Cardiac septum (tissue), 1 donor: ENCODE measurements around the gene C16orf96. TPM values are rescaled to one million over a fixed set of nuclear protein-coding genes. Genes with fewer than 3 reads are reported as not detected.
A peak's percentile ranks its signal among the peaks of the same experiment; 100 is the strongest.

ENCODE experiments used
- DNase-seq: peaks from one replicate; pipeline ENCODE4 v3.0.0-alpha.2; 2020; ENCODE audit warnings: low spot score
- intact Hi-C: fragments of 100-400 bp; cut with DNase I; formaldehyde crosslinking; loops from one replicate; pipeline ENCODE4 v1.14.0; 2022
- total RNA-seq: library from RNA; stranded (reverse); fragmentation: NEBNext Ultra II Directional; extraction: Animal tissue kit (Norgen Biotek cat#: 25700); gene quantifications from one replicate; pipeline ENCODE4 v1.2.1, GENCODE V29; 2021
- donor health status: DM: no; HTN: no; CAD: no.

Gene C16orf96
- total RNA-seq, 1 donor from 2014 or later: 0.11 TPM

DNA sequence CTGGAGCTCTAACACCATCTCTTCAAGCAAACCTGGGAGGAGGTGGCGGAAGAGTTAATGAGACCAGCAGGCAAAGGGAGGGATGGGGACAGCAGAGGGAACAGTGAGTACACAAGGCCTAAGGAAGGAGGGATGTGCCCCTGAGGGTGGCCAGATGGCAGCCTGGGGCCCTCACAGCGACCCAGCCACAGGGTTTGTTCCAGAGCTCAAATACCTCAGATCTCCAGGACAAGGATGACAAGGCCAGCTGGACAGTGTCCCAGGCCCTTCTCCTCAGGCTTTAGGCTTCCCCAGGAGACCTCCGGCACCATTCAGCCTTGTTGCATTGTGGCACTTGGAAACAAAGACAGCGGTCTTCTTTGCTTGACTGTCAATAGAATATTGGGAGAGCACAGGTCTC, 32.5 kb upstream of the C16orf96 start:
- no peak for DNase-seq
- intact Hi-C loops: no loop called here

DNA sequence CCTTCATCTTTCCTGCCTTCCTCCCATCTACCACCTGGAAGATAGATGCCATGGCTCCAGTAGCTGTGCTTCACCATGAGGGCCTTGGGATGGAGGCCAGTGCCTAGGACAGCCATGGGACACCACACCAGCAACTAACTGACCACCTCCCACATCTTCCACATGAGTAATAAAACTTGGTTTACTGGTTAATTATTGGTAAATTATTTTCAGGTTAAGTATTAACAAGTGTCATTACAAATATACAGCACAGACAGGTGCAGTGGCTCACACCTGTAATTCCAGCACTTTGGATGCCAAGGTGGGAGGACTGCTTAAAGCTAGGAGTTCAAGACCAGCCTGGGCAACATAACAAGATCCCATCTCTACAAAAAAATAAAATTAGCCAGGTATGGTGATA, 31.6 kb upstream of the C16orf96 start:
- intact Hi-C loops: no loop called here
- DNase-seq: no peak

DNA sequence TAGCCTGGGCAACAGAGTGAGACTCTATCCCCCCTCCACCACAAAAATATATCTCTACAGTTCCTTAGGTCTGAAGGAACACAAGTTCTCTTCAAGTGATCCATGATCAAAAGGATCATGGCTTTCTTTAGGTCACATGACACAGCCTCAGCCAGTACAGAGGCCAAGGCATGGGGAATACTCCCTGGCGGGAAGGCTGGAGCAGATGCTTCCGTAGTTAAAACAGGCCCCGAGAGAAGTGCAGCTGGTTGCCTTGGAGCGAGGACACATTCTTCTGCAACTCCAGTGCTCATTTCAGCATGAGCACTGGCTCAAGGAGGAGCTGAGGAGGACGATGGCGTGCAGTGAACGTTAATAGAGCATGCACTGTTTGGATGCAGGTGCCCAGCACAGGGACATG, 31.1 kb upstream of the C16orf96 start:
- DNase-seq: no peak
- intact Hi-C loops: no loop called here

DNA sequence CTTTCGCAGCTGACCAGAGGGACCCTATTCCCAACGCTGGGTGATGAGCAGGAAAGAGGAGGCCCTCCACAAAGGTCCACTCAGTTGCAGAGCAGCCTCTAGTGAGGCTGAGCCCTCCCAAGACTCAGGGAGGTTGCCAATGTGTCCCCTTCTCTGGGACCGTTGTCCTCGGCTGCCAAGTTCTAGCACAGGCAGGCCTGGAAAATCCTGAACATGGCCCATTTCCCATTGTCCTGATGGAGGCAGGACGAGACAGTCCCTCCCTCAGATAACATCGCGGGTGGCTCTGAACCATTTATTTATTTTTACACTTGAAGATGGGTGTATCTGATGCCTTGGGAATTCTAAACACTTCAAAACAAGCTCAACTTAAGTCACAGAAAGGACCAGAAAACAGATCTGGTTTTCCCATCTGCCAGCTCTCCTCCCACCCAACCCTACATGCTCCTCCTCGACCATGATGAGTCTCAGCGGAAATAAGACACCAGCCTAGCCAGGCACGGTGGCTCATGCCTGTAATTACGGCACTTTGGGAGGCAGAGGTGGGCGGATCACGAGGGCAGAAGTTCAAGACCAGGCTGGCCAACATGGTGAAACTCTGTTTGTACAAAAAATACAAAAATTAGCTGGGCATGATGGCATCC, 30.4 kb upstream of the C16orf96 start:
- intact Hi-C loops: no loop called here
- no peak for DNase-seq

DNA sequence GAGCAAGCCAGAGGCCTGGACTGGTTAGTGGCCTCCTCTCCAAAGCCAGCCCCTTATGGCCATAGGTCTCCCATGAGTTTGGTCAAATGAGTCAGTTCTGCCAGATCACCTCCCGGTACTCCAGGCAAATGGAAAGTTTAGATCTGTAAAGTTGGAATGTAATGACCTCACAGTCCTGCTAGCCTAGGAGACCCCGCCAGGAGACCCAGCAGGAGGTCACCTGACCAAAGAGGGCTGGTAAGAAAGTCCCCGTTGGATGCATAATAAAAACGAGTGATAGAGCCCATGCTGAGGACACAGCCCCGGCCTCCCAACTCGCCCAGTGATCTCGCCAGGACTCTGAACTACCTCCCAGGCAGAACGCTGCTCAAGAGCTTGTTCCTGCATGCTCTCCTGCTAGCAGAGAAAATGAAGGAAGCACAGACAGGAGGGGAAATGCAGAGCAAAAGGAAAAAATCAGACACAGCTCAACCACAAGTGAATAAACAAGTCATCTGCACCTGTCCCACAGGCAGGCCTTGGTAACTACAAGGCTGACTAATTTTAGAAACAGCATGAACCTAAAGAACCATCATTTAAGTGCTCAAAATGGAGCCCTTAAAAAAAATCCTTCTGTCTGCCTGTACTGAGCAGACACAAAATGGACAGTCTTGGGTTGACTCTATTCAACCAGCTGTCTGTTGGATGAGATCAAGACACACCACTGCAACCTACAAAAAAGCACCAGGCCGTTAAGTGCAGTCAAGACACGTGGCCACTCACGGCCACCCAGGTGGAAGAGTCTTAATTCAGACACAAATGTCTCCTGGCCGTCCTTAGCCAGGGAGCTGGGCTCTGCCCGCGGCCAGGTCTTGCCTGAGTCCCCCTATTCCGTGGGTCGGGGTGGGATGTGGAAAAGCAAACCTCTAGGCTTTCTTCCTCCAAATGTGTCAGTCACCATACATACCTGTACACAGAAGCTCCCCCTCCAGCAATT, 26.8 kb upstream of the C16orf96 start:
- no peak for DNase-seq
- intact Hi-C loops: no loop called here

DNA sequence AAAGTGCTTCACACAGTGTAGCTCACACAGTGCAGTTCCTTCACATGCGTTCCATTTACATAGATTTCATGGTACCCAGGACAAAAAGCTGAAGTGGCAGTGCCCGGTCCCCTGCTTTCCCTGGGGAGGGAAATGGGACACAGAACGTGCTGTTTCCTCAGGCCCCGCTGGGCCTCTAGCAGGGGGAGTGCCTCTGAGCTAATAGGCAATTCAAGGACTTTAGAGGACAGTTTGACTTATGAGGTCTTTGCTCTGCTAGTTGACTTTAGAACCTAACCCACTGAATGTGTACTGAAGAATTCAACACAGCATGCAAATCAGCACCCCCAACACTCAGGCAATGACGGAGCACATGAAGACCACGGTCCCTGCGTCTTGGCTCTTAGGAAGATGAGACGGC, 24.3 kb upstream of the C16orf96 start:
- no peak for DNase-seq
- intact Hi-C loops: no loop called here

DNA sequence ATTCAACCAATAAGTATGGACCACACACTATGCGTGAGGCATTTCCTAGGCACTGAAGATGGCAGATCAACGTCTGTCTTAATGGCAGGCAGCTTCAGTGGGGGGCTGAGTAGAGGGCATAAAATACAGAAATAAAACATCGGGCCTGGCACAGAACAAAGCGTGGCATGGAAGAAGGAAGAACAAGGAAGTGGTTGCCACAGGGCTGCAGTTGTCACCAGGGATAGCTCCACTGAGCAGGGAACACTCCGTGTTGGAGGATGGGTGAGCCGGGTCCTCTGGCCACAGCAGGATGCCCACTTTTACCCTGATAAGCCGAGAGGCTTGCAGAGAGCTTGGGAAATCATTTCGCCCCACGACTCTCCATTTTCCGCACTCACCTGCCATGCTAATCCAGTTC, 23.9 kb upstream of the C16orf96 start:
- intact Hi-C loops: no loop called here
- no peak for DNase-seq

DNA sequence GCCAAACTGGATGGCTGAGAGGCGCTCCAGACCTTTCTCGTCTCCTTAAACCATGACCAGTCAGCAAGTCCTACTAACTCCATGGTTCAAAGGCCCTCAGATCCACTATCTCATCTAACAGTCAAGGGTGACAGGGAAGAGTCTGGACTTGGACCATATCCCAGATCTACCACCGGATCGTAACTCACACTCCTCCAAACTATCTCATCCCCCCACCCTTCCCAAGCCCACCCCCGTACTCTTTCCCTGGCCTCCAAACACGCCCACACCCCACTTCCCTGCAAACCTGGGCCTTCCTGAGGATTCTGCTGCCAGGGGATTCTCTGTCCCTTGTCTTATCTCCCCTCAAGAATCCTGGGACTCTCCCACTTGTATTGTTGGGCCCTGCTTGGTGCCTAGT, 22.6 kb upstream of the C16orf96 start:
- no peak for DNase-seq
- intact Hi-C loops: no loop called here

DNA sequence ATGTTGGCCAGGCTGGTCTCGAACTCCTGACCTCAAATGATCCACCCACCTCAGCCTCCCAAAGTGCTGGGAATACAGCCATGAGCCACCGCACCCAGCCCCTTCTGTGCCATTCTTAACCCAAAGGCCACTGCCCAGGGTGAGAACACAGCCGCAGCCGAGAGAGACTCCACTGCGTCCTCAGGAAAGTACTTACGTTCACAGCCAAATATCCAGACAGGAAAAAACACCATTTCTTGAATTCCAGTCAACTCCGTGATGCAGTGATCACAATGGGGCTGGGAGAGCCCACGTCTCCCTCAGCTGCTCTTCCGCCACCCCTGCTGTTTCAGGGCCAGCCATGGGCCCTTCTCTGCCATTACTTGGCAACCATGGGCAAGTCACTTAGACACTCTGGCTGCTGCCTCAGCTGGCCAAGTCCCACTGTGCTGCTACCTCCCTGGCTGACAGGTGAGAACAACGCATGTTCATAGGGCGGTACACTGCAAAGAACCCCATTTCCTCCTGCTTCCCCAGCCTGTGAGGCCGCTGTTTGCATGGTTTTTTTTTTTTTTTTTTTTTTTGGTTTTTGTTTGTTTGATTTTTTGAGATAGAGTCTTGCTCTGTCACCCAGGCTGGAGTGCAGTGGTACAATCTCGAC, 21.9 kb upstream of the C16orf96 start:
- DNase-seq: no peak
- intact Hi-C loops: no loop called here

DNA sequence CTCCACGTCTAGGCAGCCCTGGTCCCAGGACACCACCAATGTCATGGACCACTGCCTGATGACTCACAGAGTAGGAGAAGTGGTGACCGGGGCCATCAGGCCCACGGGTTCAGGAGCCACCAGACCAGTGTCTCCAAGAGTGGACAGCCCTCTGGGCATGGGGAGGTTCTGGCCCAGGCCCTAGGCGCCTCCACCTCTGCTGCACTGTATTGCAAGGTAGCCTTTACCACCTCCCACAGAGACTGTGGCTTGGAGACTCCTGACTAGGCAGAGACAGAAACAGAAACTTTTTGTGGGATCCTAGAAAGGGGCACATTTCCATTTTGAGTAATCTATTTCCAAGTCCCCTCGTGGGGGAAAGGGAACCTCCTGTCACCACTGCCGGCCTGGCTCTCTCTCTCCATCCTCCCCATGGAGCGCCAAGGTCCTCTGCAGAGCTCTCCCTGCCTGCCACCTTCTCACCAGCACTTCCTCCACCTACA, 20.5 kb upstream of the C16orf96 start:
- intact Hi-C loops: no loop called here
- DNase-seq: no peak

DNA sequence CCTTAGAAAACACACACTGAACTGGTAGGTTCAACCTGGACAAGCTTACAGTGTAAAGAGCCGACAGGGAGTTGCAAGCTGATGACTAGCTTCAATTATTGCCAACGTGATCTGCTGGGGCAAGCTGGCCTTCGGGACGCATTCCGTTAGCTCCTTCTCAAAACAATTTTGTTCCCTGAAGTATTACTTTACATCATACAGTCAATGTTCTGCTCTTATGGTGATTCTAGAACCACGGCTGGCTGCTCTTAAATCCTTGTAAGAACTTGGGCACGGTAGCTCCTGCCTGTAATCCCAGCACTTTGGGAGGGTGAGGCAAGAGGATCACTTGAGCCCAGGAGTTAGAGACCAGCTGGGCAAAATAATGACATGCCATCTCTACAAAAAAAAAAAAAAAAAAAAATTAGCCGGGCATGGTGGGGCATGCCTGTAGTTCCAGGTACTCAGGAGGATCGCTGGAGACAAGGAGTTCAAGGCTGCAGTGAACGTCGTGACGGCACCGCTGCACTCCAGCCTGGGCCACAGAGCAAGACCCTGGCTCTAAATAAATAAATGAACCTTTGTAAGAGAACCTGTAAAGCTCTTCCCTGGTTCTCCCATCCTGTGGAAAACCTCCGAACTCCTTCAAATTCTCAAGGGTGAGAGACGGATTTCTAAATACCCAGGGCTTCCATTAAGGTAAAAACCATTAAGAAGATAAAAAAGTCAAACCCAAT, 19.6 kb upstream of the C16orf96 start:
- DNase-seq: no peak
- intact Hi-C loops: no loop called here

DNA sequence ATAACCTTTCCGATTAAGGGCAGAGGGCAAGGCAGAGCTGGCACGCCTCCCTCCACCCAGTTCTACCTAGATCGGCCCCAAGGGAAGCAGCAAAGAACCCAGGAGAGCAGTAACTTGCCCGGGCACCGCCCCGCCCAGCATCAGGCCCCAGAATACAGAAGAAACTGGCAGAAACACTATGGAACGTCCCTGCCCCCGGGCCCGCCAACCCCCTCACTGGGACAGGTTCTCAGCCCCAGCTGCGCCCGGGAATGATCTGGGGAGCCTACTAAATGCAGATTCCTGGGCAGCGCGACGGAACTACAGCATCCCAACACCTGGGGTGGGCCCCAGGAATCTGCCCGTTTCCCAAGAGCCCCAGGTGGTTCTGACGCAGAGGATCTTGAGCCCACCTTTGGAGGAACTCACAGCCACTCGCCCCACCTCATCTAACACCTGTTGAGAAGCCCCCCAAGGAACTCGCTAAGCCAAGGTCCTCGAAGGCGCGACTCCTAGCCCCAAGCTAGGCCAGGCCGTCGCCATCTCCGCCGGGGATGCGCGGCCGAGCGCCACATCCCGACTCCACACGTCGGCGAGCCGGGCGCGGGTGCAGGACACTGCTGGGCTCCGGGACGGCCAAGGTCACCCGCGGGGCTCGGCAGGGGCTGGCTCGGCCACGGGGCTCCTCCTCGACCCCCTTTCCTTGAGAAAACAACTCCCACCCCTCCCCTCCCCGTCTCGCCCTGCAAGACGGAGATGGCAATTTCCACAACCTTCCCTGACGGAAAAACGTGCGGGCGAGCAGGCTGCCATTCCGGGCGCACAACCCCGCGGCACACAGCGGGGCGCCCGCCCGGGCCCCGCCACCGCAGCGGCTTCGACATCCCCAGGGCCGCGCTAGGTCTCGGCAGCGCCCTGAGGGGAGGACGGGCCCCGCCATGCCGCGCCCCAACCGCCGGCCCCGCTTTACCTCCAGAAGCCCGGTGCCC, 18.5 kb upstream of the C16orf96 start:
- DNase-seq: no peak
- intact Hi-C loops: loop anchor here (2.0 kb wide), 1 partner anchor 77 kb away; the partner anchor contains the start of gene UBALD1

DNA sequence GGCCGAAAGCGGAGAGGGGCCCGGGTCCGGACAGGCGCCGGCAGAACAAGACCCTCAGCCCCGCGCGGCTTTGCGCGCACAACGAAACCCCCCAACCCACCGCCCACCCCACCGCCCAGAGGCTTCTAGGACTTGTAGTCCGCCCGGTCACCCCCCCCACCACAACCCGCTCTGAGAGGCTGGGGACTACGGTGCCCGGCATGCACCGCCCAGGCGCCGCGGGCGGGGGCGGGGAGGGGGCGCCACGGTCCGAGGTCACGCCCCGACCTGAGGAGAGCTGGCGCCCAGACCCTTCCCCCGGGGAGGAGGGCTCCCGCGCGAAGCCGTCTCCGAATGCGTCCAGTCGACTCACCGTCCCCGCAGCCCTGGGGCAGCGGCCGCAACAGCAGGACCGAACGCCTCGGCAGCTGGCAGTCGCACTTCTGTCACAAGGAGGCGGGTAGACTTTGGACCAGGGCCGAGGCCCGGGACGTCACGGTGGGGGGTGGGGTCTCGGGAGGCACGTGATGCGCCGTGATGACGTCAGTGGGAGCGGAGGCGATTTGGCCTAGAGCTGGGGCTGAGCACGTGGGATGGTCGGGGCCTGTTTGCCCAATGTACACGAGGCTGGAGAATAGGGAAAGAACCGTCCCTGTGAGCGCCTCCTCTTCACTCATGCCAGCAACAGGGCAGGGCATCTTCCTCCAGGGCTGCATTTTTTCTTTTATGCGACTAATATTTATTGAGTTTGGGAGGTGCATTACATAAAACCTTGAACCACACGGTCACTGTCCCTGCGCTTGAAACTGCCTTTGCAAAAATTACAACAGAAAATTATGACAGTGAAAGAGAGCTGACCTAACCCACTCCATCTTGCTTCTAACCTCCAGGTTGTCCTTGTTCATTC, 17.5 kb upstream of the C16orf96 start, which contains the start of gene CDIP1:
Gene CDIP1, minus strand, starts transcription at position 424 of the 886 bp plus-strand sequence. CDS start 24,643 bp downstream, outside the sequence.
- intact Hi-C loops: loop anchor here (2.0 kb wide), 1 partner anchor 76 kb away; the partner anchor contains the start of gene UBALD1
- peak; percentile 98 for DNase-seq

DNA sequence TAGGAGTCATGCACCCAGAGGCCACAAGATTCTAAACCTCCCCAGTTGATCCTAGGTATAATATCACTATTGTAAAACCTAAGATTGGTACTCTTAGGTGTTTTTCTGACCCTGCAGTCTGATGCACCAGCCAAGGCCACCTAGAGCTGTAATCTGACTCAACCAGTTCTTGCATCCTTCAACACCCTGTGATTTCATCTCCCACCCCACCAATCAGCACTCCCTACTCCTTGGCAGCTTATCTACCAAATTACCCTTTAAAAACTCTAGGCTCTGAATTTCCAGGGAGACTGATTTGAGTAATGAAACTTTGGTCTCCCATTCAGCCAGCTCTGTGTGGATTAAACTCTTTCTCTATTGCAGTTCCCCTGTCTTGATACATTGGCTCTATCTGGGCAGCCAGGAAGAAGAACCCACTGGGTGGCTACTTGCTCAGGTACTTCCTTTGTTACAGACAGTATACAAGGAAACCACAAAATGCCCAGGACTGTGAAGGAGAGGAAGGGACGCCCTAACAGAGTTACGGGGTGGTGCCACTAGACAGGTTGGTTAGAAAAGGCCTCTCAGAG, 16.3 kb upstream of the C16orf96 start:
- no peak for DNase-seq
- intact Hi-C loops: loop anchor here (2.0 kb wide), 1 partner anchor 75 kb away; the partner anchor contains the start of gene UBALD1

DNA sequence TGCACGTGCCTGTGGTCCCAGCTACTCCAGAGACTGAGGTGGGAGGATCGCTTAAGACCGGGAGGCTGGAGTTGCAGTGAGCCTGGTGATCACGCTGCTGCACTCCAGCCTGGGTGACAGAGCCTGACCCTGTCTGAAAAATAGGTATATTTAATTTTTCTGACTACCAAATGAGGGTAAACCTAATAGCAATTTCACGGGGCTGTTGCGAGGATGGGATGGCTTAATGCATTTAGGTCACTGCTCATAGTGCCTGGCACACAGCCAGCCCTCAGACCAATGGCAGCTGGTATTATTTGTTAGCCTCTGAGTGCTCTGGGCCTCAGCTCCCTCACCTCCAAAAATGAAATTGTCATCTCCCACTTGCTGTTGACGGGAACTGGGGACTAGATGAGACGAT, 11.7 kb upstream of the C16orf96 start:
- no peak for DNase-seq
- intact Hi-C loops: no loop called here

DNA sequence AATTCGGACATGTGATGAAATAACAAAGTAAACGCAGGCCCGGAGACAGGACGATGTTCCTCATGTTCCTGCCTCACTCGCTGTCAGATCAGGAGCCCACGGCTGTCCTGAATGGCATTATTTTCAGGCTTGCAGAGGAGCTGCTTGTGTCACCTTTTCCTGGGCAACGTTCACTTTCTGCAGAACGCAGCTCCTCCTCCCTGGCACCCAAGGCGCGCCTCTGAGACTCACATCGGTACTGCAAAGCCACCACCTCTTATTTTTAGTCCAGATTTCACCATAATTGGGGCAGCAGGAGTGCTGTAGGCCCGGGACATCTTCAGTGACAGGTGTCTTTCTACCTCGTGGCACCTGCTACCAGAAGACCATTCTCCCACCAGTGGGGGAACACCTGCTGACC, 8.0 kb upstream of the C16orf96 start:
- intact Hi-C loops: loop anchor here (2.0 kb wide), 1 partner anchor 41 kb away; no protein-coding TSS in a partner anchor
- DNase-seq: no peak

DNA sequence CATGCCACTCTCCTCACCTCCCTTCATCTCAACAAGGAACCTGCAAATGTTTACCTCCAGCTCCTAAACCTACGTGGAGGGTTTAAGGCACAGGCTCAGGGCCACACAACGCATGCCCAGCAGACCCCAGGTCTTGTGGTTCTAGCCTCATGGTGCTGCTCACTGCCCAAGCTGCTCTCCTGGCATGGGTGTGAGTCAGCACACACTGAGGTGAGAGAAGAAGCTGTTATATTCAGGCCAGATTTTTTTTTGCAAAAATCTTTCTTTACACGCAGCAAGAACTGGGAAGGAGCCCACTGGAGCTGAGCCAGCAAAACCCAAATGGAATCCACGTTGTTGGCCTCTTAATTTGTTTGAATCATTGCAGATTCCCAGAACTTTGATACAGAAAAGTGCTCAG, 5.5 kb upstream of the C16orf96 start:
- no peak for DNase-seq
- intact Hi-C loops: no loop called here
